GM19025 (cell line): ENCODE measurements around the gene NPAS2.

Experiments used
- ATAC-seq: cut with Tn5 transposase; IDR thresholded peaks from one replicate; pipeline ENCODE4 v1.9.1; 2021; ENCODE audit warnings: mild to moderate bottlenecking, low read depth, moderate library complexity; ENCODE audit not compliant: unreplicated experiment

NPAS2 gene

DNA sequence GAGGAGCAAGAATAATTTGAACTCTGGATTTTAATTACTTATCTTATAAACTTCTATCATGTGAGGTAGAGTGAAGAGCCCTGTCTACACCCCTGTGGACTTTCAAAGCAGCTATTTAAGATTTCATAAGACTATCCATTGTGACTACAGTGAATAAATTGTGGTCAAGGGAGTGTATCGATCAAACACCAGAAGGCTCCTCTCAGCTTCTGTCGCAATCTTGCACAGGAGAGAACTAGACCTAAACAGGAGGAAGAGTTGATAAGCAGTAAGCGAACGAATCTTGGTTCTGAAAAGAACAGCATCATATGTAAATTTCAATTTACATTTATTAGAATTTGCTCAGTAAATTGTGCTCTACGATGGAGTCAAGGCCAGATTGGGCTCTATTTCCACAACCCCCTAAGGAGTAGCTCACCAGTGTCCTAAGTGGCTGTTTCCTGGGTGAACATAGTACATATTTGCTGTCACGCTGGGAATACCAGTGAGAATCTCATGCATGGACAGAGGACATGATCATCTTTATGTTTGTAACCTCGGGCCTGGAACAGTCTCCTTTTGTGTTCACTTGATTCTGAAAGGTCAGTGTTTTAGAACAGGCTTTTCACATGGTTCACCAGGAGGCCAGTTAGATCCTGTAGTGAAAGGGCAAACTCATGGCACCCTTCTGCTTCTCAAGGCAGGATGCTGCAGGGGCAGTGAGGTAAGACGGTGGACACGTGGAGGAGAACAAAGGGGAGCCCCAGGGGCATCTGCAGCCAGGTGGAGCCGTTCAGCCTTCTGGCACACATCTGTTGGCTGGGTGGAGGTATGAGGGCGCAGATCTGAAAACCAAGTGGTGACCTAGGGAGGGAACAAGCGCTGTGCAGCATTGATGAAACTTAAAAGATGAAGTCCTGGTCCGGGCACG is 33.3 kb downstream of the NPAS2 start:
- ATAC-seq = no peak

DNA sequence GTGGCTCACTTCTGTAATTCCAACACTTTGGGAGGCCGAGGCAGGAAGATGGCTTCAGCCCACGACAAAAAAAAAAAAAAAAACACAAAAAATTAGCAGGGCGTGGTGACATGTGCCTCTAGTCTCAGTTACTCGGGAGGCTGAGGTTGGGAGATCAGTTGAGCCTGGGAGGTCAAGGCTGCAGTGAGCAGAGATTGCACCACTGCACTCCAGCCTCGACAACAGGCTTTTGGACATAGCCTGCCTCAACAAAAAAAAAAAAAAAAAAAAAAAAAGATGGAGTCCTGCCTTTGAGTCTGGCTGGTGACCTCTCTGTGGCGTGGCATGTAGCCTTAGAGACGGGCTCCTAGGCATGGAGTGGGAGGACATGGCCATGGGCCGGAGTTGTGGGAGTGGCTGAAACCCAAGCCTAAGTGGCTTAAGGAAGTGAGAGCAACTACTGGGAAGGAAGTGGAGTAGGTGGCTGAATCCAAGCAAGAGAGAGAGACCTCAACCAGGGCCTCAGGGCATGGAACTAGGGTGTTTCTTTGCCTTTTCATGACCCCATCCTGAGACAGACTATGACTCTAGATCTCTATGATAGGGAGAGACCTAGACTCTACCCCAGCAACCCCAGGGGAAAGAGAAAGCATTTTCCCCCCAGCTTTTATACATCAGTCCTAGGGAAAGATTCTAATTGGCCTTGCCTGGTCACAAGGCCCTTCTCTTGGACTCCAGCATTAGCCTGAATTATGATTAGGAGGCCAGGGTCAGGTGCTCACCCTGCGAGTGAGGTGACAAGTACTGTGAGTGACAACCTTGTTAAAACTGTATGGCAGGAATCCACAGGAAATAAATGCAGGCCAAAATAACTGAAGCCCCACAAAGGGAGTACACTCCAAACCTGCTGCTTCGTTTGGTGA is 34.2 kb downstream of the NPAS2 start:
- no peak for ATAC-seq

DNA sequence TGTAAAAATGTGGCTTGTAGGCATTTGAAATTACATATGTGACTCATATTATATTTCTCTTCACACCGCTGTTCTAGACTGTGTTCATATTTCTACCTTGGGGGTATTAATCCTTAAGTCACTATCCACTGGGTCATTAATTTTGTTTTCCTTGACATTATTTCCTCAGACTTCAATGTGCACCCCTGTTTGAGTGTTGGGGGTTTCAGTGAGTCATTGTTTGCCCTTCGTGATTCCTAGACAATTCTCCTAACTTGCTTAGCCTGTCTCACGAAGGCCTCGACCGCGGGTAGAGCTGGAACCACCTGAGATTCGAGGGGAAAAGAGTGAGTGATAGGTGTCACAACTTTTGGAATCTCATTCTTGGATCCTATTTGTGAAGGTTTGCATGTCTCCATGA is 35.1 kb downstream of the NPAS2 start:
- no peak for ATAC-seq

GRCh38 chr2:100855606-100856005 is 35.7 kb downstream of the NPAS2 start:
- no peak for ATAC-seq

DNA sequence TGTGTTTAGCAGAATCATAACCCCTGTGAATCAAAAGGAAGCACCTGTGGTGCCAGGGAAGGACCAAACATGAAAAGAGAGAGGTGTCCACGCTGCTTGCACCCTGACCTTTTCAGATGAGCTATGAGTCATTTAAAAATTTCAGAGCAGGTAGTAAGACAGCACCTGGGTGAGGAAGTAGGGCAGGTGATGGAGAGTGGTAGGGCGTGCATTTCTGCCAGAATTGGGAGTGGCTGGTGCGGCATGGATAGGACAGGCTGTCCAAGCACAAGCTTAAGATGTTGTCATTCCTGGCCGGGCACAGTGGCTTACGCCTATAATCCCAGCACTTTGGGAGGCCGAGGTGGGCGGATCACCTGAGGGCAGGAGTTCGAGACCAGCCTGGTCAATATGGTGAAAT is 36.8 kb downstream of the NPAS2 start:
- no peak for ATAC-seq

DNA sequence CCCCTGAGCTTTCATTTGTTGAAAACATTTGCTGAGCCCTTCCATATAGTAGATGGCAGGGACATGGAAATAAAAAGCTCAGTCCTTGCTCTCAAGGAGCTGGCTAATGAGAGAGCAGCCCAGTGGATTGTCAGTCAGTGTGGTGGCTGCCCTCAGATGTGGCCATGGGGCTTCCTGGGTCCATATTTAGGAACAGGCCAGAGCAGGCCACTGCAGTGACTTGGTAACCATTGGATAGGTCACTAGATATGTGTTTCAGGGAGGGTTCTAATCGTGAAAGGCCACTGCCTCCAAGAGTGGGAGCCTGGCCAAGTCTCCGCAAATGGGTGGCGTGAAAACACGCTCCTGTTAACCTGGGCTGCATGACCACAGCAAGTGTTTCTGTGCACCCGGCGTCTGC is 37.4 kb downstream of the NPAS2 start:
- no peak for ATAC-seq

DNA sequence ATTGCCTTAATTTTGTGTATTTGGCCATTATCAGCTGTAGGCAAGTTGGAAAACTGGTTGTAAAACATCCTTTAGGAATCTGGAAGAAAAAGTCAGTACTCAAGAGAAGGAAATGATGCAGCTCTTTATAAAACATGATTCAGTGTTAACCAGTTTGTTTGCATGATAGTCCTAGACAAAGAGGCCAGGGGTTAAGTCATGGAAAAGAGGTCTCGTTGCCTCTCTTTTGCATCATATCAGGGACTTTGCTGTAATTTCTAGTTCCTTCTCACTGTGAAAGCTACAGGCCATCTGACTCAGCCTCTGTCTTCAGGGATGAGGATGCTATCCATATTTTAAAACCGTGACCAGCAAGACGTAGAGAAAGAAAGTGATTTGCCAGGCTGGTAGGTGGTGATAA is 38.0 kb downstream of the NPAS2 start:
- no peak for ATAC-seq

DNA sequence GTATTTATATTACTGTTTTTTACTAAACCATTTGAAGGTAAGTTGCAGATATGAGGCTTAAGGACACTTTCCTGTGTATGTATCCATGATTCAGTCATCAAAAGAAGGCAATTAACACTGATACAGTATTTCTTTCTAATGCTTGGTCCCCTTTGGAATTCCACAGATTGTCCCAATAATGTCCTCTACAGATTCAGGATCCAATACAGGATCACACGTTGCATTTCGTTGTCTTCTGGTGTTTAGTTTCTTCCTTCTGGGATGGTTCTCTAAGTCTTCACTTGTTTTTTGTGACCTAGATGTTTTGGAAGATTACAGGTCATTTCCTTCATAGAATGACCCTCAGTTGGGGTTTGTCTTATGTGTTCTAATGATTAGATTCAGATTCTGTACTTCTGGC is 40.0 kb downstream of the NPAS2 start:
- ATAC-seq = no peak

- no peak for ATAC-seq
These were observed 41.4 kb downstream of the NPAS2 start for GRCh38 chr2:100861340-100861739.

DNA sequence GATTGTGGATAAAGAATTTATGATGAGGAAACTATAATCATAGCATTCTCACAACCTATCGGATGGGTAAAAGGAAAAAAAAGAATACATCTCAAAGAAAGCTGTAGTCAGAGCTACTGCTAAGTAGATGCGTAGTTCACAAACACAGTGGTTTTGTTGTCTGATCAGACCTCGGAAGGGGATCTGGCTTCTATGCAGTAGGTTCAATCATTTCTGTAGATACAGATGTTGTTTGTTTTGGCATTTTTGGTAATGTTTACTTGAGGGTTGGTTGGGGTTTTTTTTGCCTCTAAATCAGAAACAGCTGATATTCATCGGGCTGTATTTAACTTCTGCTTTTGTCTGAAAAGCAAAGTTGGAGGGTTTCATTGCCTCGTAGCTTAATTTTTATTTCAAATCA is 42.1 kb downstream of the NPAS2 start:
- no peak for ATAC-seq

GRCh38 chr2:100865816-100866460 is 46.0 kb downstream of the NPAS2 start:
- ATAC-seq = no peak

DNA sequence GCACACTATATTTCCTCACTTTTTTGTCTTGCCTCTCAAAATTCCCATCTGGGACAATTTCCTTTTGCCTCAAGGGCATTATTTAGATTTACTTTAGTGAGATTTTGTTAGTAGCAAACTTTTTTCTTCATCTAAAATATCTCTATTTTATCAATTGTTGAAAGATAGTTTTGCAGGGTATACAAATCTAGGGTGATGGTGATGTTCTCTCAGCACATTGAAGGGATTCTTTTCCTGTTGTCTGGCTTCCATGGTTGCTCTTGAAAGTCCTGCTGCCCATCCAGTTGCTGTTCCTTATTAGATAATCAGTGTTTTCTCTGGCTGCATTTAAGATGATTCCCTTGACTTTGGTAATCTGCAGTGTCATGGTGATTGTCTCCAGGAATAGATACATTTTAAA is 48.1 kb downstream of the NPAS2 start:
- ATAC-seq = no peak

GRCh38 chr2:100869120-100869519 is 49.2 kb downstream of the NPAS2 start:
- ATAC-seq = no peak

- no peak for ATAC-seq
These were observed 51.0 kb downstream of the NPAS2 start for GRCh38 chr2:100870652-100871531.

DNA sequence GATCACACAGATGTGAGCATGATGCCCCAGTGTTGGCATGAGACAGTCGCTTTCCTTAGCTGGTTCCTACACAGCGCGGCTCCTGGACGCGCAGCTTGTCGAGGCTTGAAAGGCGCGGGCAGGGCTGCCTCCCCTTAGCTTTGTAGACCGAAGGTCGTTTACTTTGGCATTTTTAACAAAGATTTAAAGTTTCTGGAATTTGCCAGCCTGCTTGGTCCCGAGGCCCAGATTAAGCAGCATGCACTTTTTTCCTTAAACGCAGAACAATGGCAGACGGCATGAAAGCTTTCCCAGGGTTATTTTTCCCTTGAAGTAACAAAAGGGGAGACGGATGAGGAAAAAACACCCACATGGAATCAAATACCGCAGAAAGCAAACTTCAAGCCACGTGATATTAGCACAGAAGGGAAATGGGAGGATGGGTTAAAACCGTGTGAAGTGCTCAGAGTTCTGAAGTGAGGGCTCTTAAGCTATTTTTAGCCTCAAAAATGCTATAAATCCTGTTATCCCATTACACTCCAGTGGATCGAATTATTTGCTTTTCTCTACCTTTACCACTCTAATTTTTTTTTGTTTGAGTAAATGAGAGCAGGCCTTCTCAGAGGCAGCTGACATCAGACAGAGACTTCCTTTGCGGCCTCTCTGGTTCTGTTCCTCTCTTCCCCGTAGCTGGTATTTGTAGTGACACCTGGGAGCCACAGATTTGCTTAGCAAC is 55.7 kb downstream of the NPAS2 start:
- no peak for ATAC-seq

DNA sequence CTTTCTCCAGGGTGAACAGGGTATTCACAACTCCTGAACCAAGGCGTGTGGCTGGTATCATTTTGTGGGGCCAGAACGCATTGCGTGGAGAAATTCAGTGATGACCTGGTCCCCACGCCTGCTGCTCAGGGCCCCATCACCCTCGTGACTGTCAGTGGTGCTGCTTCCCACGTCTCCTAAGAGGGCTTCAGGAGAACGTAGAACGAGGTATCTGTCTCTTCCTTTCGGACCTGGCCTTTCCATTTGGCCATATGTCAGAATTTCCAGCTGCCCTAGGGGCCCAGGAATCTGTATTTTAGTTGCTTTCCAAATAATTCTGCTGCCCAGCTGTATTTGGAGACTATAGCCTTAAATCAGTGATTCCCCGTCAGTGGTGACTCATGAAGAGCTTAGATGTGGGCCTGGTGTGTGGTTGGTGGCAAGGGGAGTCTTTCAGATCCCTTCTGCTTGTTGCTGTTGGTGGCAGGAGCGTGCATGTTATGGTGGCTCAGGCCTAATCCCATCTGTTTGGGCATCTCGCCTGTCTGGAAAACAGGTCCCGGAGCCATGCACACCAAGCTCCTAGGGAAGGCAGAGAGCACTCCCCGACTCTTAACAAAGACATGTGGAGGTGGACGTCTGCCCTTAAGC is 56.4 kb downstream of the NPAS2 start:
- ATAC-seq = no peak

DNA sequence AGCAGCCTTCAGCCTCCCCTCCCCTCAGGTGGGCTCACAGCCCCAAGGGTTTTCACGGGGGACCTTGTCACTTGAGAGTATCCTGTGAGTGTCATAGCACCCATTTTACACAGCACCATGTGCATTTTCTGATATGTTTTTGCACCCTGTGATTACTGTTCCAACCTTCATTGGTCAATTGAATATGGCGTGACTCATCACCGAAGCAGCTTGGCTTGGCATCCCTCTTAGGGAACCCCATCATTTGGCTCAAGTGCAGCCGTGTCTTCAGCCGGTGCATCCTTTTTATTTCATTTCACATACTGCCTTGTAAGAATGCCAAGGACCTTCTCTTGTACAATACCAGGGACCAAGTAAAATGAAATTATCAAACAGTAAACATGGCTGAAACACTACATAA is 57.6 kb downstream of the NPAS2 start:
- no peak for ATAC-seq

DNA sequence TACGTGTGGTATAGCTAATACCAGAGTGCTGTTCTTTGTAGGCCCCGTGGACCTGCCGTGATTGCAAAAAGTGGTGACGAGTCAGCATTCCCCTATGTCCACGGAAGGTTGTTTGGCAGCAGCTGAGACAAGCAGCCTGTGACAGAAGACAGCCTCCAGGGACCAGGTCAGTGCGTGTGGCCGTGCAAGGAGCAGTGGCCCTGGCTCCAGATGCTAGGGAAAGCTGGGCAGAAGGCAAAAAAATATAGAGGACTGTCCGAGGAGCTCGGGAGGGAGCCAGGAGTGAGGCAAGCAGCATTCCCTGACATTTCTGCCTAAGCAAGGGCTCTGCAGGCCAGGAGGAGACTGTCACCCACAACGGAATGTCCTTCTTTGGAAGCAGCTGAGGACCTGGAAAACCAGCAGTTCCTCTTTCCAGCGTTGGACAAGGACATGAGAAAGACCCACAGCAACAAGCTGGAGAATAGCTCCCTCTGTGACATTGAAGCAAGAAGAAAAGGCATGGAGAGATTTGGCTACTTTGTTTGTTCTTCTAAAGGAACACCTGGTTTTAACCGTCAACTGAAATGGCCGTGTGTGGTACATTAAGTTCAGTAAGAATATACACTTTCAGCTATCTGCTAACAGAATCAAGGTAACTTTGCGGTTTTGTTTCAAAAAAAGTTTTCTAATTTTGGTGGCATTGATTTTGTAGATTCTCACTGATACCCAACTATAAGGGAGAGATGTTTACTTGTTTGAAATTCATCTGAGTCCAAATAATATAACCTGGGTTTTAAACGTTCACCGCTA is 58.3 kb downstream of the NPAS2 start:
- no peak for ATAC-seq
